ENCODE results near the gene ABCC9.

Gene ABCC9

DNA sequence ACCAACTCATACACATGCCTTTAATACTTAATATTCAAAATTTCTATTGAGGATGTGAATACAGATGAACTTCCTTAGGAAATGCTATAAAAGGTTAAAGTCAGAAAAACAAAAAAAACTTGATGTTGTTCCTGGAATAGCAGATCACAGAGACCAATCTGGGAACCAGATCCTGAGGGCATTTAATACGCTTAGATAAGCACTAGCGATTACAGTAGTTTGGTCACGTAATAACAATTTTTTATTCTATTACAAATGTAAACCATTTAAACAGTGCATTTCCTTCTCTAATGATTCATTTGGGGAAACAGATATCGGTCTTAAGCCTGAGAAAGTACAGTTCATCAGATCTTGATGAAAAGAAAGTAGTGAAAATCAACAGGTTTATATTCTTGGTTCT lies 30.8 kb upstream of the ABCC9 start:
- Histone ChIP-seq H3K4me1 (ENCODE audit: control insufficient read depth in 2 of 2, insufficient read depth in 2 of 2, low read length in 2 of 2) (no peaks in the 10 kb centered on the region), H3K9me3 (ENCODE audit: control insufficient read depth in 2 of 2, low read length in 2 of 2) (no peaks in the 10 kb centered on the region), H3K9ac (ENCODE audit: low read depth in 1 of 2, low read length in 2 of 2) (no peak overlapping the region), H3K27me3 (ENCODE audit: control insufficient read depth in 2 of 2, insufficient read depth in 2 of 2, low read length in 2 of 2) (no peaks in the 10 kb centered on the region), H3K36me3 (ENCODE audit: control insufficient read depth in 2 of 2, insufficient read depth in 2 of 2, low read length in 2 of 2) (no peaks in the 10 kb centered on the region), H3K4me3 (ENCODE audit: low read length in 2 of 2) (no peak overlapping the region), H3K27ac (ENCODE audit: low read depth in 2 of 2, low read length in 2 of 2) (no peak overlapping the region)

- no peaks in the 10 kb centered on the region for H3K36me3 ChIP-seq (ENCODE audit: control insufficient read depth in 2 of 2, insufficient read depth in 2 of 2, low read length in 2 of 2)
- no peaks in the 10 kb centered on the region for H3K4me1 ChIP-seq (ENCODE audit: control insufficient read depth in 2 of 2, insufficient read depth in 2 of 2, low read length in 2 of 2)
- H3K9ac ChIP-seq (ENCODE audit: low read depth in 1 of 2, low read length in 2 of 2), result no peak overlapping the region
- no peaks in the 10 kb centered on the region for H3K27me3 ChIP-seq (ENCODE audit: control insufficient read depth in 2 of 2, insufficient read depth in 2 of 2, low read length in 2 of 2)
- no peak overlapping the region for H3K27ac ChIP-seq (ENCODE audit: low read depth in 2 of 2, low read length in 2 of 2)
- H3K4me3 ChIP-seq (ENCODE audit: low read length in 2 of 2), result no peak overlapping the region
- H3K9me3 ChIP-seq (ENCODE audit: control insufficient read depth in 2 of 2, low read length in 2 of 2), result no peaks in the 10 kb centered on the region
These were observed 30.1 kb upstream of the ABCC9 start for GRCh38 chr12:21971344-21971743.

- H3K27ac ChIP-seq (ENCODE audit: low read depth in 2 of 2, low read length in 2 of 2), result no peak overlapping the region
- no peaks in the 10 kb centered on the region for H3K9me3 ChIP-seq (ENCODE audit: control insufficient read depth in 2 of 2, low read length in 2 of 2)
- no peak overlapping the region for H3K4me3 ChIP-seq (ENCODE audit: low read length in 2 of 2)
- H3K4me1 ChIP-seq (ENCODE audit: control insufficient read depth in 2 of 2, insufficient read depth in 2 of 2, low read length in 2 of 2), result no peaks in the 10 kb centered on the region
- no peaks in the 10 kb centered on the region for H3K27me3 ChIP-seq (ENCODE audit: control insufficient read depth in 2 of 2, insufficient read depth in 2 of 2, low read length in 2 of 2)
- no peaks in the 10 kb centered on the region for H3K36me3 ChIP-seq (ENCODE audit: control insufficient read depth in 2 of 2, insufficient read depth in 2 of 2, low read length in 2 of 2)
- H3K9ac ChIP-seq (ENCODE audit: low read depth in 1 of 2, low read length in 2 of 2), result no peak overlapping the region
These were observed 21.6 kb upstream of the ABCC9 start for GRCh38 chr12:21962821-21963220.

DNA sequence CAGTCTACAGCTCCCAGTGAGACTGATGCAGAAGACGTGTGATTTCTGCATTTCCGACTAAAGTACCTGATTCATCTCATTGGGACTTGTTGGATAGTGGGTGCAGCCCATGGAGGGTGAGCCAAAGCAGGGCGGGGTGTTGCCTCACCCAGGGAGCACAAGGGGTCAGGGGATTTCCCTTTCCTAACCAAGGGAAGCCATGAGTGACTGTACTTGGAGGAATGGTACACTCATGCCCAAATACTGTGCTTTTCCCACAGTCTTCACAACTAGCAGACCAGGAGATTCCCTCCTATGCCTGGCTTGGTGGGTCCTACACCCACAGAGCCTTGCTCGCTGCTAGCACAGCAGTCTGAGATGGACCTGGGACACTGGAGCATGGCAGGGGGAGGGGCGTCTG lies 21.0 kb upstream of the ABCC9 start:
- Histone ChIP-seq H3K36me3 (ENCODE audit: control insufficient read depth in 2 of 2, insufficient read depth in 2 of 2, low read length in 2 of 2) (no peaks in the 10 kb centered on the region), H3K27me3 (ENCODE audit: control insufficient read depth in 2 of 2, insufficient read depth in 2 of 2, low read length in 2 of 2) (no peaks in the 10 kb centered on the region), H3K9ac (ENCODE audit: low read depth in 1 of 2, low read length in 2 of 2) (no peak overlapping the region), H3K4me3 (ENCODE audit: low read length in 2 of 2) (no peak overlapping the region), H3K27ac (ENCODE audit: low read depth in 2 of 2, low read length in 2 of 2) (no peak overlapping the region), H3K9me3 (ENCODE audit: control insufficient read depth in 2 of 2, low read length in 2 of 2) (no peaks in the 10 kb centered on the region), H3K4me1 (ENCODE audit: control insufficient read depth in 2 of 2, insufficient read depth in 2 of 2, low read length in 2 of 2) (no peaks in the 10 kb centered on the region)

- Histone ChIP-seq H3K9ac (ENCODE audit: low read depth in 1 of 2, low read length in 2 of 2) (no peak overlapping the region), H3K36me3 (ENCODE audit: control insufficient read depth in 2 of 2, insufficient read depth in 2 of 2, low read length in 2 of 2) (no peaks in the 10 kb centered on the region), H3K4me1 (ENCODE audit: control insufficient read depth in 2 of 2, insufficient read depth in 2 of 2, low read length in 2 of 2) (no peaks in the 10 kb centered on the region), H3K27ac (ENCODE audit: low read depth in 2 of 2, low read length in 2 of 2) (no peak overlapping the region), H3K9me3 (ENCODE audit: control insufficient read depth in 2 of 2, low read length in 2 of 2) (peaks cover 0 to 3% of the 10 kb centered on the region in 2 donors), H3K27me3 (ENCODE audit: control insufficient read depth in 2 of 2, insufficient read depth in 2 of 2, low read length in 2 of 2) (no peaks in the 10 kb centered on the region), H3K4me3 (ENCODE audit: low read length in 2 of 2) (no peak overlapping the region)
These were observed 9.4 kb upstream of the ABCC9 start for GRCh38 chr12:21950649-21951048.

DNA sequence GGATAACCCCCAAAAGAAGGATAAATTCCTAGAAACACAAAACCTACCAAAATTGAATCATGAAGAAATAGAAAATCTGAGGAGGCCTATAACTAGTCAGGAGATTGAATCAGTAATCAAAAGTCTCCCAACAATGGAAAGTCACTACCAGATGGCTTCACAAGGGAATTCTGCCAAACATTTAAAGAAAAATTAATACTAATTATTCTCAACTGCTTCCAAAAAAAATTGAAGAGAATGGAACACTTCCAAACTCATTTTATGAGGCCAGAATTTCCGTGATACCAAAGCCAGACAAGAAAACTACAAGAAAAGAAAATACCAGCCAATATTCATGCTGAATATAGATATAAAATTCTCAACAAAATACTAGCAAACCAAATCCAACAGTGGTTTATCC lies 7.8 kb upstream of the ABCC9 start:
- Histone ChIP-seq H3K9ac (ENCODE audit: low read depth in 1 of 2, low read length in 2 of 2) (no peak overlapping the region), H3K27ac (ENCODE audit: low read depth in 2 of 2, low read length in 2 of 2) (no peak overlapping the region), H3K4me1 (ENCODE audit: control insufficient read depth in 2 of 2, insufficient read depth in 2 of 2, low read length in 2 of 2) (no peaks in the 10 kb centered on the region), H3K4me3 (ENCODE audit: low read length in 2 of 2) (no peak overlapping the region), H3K36me3 (ENCODE audit: control insufficient read depth in 2 of 2, insufficient read depth in 2 of 2, low read length in 2 of 2) (no peaks in the 10 kb centered on the region), H3K27me3 (ENCODE audit: control insufficient read depth in 2 of 2, insufficient read depth in 2 of 2, low read length in 2 of 2) (no peaks in the 10 kb centered on the region), H3K9me3 (ENCODE audit: control insufficient read depth in 2 of 2, low read length in 2 of 2) (peaks cover 0 to 3% of the 10 kb centered on the region in 2 donors)

DNA sequence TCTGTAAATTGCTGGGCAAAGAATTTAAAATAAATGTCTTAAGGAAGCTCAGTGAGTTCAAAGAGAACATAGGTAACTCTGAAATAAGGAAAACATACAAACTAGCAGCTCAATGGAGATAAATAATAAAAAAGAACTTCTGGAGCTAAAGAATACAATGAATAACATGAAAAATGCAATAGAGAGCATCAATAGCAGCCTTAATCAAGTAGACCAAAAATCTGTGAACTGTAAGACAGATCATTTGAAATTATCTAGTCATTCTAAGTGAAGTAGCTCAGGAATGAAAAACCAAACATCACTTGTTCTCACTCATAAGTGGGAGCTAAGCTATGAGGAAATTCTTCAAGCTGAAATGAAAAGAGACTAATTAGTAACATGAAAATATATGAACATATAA lies 5.8 kb upstream of the ABCC9 start:
- Histone ChIP-seq H3K27ac (ENCODE audit: low read depth in 2 of 2, low read length in 2 of 2) (no peak overlapping the region), H3K27me3 (ENCODE audit: control insufficient read depth in 2 of 2, insufficient read depth in 2 of 2, low read length in 2 of 2) (peaks cover 3 to 5% of the 10 kb centered on the region in 2 donors), H3K4me1 (ENCODE audit: control insufficient read depth in 2 of 2, insufficient read depth in 2 of 2, low read length in 2 of 2) (no peaks in the 10 kb centered on the region), H3K36me3 (ENCODE audit: control insufficient read depth in 2 of 2, insufficient read depth in 2 of 2, low read length in 2 of 2) (no peaks in the 10 kb centered on the region), H3K4me3 (ENCODE audit: low read length in 2 of 2) (no peak overlapping the region), H3K9me3 (ENCODE audit: control insufficient read depth in 2 of 2, low read length in 2 of 2) (peaks cover 0 to 3% of the 10 kb centered on the region in 2 donors), H3K9ac (ENCODE audit: low read depth in 1 of 2, low read length in 2 of 2) (no peak overlapping the region)

GRCh38 chr12:21945002-21945401 lies 3.8 kb upstream of the ABCC9 start:
- no peak overlapping the region for H3K9ac ChIP-seq (ENCODE audit: low read depth in 1 of 2, low read length in 2 of 2)
- peaks cover 10 to 24% of the 10 kb centered on the region in 2 donors for H3K27me3 ChIP-seq (ENCODE audit: control insufficient read depth in 2 of 2, insufficient read depth in 2 of 2, low read length in 2 of 2)
- peaks cover 0 to 3% of the 10 kb centered on the region in 2 donors for H3K9me3 ChIP-seq (ENCODE audit: control insufficient read depth in 2 of 2, low read length in 2 of 2)
- H3K27ac ChIP-seq (ENCODE audit: low read depth in 2 of 2, low read length in 2 of 2), result no peak overlapping the region
- H3K4me3 ChIP-seq (ENCODE audit: low read length in 2 of 2), result no peak overlapping the region
- H3K36me3 ChIP-seq (ENCODE audit: control insufficient read depth in 2 of 2, insufficient read depth in 2 of 2, low read length in 2 of 2), result no peaks in the 10 kb centered on the region
- H3K4me1 ChIP-seq (ENCODE audit: control insufficient read depth in 2 of 2, insufficient read depth in 2 of 2, low read length in 2 of 2), result peaks cover 0 to 8% of the 10 kb centered on the region in 2 donors

DNA sequence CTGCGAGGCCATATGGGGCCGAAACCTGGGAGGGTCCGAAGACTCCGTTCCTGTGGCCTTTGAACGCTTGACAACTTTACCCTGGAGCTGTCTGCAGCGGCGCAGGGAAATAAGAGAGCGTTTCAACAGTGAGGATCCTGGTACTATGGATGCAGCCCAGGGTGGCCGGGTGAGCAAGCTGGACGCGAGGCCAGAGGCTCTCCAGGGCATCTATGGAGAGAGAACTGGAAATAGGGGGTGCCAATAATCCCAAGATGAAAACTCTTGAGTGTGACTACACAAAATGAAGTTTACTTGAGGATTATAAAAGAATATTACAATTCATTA lies 1.1 kb upstream of the ABCC9 start:
- Histone ChIP-seq H3K36me3 (ENCODE audit: control insufficient read depth in 2 of 2, insufficient read depth in 2 of 2, low read length in 2 of 2) (no peaks in the 10 kb centered on the region), H3K9me3 (ENCODE audit: control insufficient read depth in 2 of 2, low read length in 2 of 2) (peaks cover 0 to 3% of the 10 kb centered on the region in 2 donors), H3K27me3 (ENCODE audit: control insufficient read depth in 2 of 2, insufficient read depth in 2 of 2, low read length in 2 of 2) (peaks cover 18 to 38% of the 10 kb centered on the region in 2 donors), H3K27ac (ENCODE audit: low read depth in 2 of 2, low read length in 2 of 2) (no peak overlapping the region), H3K4me3 (ENCODE audit: low read length in 2 of 2) (peak overlapping the region; percentile 57 to 69), H3K4me1 (ENCODE audit: control insufficient read depth in 2 of 2, insufficient read depth in 2 of 2, low read length in 2 of 2) (peaks cover 0 to 8% of the 10 kb centered on the region in 2 donors), H3K9ac (ENCODE audit: low read depth in 1 of 2, low read length in 2 of 2) (no peak overlapping the region)

GRCh38 chr12:21941506-21942376 lies 515 bp upstream of the ABCC9 start:
- H3K36me3 ChIP-seq (ENCODE audit: control insufficient read depth in 2 of 2, insufficient read depth in 2 of 2, low read length in 2 of 2), result no peaks in the 10 kb centered on the region
- H3K9me3 ChIP-seq (ENCODE audit: control insufficient read depth in 2 of 2, low read length in 2 of 2), result peaks cover 0 to 3% of the 10 kb centered on the region in 2 donors
- peak overlapping the region; percentile 57 to 69 for H3K4me3 ChIP-seq (ENCODE audit: low read length in 2 of 2)
- peak overlapping the region in 1 of 2 donors; percentile 35 for H3K27ac ChIP-seq (ENCODE audit: low read depth in 2 of 2, low read length in 2 of 2)
- H3K4me1 ChIP-seq (ENCODE audit: control insufficient read depth in 2 of 2, insufficient read depth in 2 of 2, low read length in 2 of 2), result peaks cover 0 to 8% of the 10 kb centered on the region in 2 donors
- peak overlapping the region in 1 of 2 donors; percentile 45 for H3K9ac ChIP-seq (ENCODE audit: low read depth in 1 of 2, low read length in 2 of 2)
- peaks cover 18 to 38% of the 10 kb centered on the region in 2 donors for H3K27me3 ChIP-seq (ENCODE audit: control insufficient read depth in 2 of 2, insufficient read depth in 2 of 2, low read length in 2 of 2)
